T47D (cell line): Measurements from ENCODE around the gene P2RX3.
"Not testable (repeated sequence)": the region's sequence is repeated elsewhere in the genome, so short reads cannot be mapped to it uniquely, and the experiment has no call there.

Source experiments
- DNase-seq, 2 experiments: peaks; one replicate each; pipeline versions ENCODE4 v3.0.0 to v3.0.0-alpha.2; 2011 to 2012; ENCODE audit warnings: low read depth in 1 of 2, low spot score in 1 of 2
- JUND ChIP-seq: IDR thresholded peaks from 2 replicates; pipeline ENCODE4 v1.6.1; 2012; ENCODE audit warnings: low read depth
- in situ Hi-C: cut with HindIII; loops from 2 replicates; pipeline ENCODE4 v1.10.0; 2016; ENCODE audit warnings: low sequenced_read_pairs, low pct_unique_long_range_greater_than_20kb

The P2RX3 gene

GRCh38 chr11:57338142-57338541 is at the start of gene P2RX3:
Gene P2RX3 (plus strand): TSS chr11:57338352. CDS start chr11:57338551, 199 bp downstream.
- no peak for TF ChIP-seq JUND
- DNase-seq, result no peak
- in situ Hi-C loops, result no loop called here

DNA sequence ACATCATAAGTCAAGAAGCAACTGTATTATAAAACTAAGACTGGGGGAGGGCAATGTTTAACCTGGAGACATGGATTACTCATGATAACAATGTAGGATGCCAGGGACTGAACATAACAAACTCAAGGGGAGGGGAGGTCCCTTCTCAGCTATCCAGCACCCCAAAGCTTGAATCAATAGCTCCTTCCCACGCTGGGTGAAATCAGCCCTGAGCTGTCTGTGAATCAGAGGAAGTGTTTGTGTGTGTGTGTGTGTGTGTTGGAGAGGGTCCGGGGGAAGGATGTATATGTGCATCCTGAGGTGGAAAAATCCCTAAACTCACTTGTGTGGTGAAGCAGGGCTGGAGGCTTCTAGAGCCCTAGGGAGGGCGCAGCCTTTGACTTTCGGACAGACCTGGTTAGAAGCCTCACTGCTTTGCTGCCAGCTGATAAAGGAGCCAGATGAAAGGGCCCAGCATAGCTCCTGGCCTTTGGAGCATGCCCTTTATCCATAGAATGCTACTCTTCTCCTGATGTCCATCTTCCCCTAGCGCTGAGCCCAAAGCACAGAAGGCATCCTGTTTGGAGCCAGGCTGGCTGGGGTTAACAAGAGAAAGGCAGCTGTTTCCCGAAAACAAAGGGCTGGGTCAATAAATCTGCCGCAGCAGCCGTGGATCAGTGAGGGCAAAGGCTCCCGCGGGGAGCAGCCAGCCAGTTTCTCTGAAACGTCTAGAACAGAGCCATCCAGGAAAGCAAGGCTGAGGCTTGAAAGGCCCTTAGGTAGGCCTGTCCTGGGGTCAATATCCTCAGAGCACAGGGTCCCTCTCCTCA is 49.2 kb upstream of the P2RX3 start:
- TF ChIP-seq JUND, result no peak
- in situ Hi-C loops, result no loop called here
- no peak for DNase-seq

GRCh38 chr11:57290288-57290687 is 47.9 kb upstream of the P2RX3 start:
- no peak for DNase-seq
- in situ Hi-C loops, result no loop called here
- no peak for TF ChIP-seq JUND

GRCh38 chr11:57294225-57295131 is 43.7 kb upstream of the P2RX3 start:
- DNase-seq, result peak in 1 of 2 experiments; percentile 84
- in situ Hi-C loops, result no loop called here
- no peak for TF ChIP-seq JUND

GRCh38 chr11:57296205-57296604 is 41.9 kb upstream of the P2RX3 start:
- DNase-seq, result peak in 1 of 2 experiments; percentile 83
- in situ Hi-C loops, result not testable (repeated sequence)

- in situ Hi-C loops, result no loop called here
- no peak for DNase-seq
- TF ChIP-seq JUND, result no peak
These were observed 40.9 kb upstream of the P2RX3 start for GRCh38 chr11:57297221-57297620.

DNA sequence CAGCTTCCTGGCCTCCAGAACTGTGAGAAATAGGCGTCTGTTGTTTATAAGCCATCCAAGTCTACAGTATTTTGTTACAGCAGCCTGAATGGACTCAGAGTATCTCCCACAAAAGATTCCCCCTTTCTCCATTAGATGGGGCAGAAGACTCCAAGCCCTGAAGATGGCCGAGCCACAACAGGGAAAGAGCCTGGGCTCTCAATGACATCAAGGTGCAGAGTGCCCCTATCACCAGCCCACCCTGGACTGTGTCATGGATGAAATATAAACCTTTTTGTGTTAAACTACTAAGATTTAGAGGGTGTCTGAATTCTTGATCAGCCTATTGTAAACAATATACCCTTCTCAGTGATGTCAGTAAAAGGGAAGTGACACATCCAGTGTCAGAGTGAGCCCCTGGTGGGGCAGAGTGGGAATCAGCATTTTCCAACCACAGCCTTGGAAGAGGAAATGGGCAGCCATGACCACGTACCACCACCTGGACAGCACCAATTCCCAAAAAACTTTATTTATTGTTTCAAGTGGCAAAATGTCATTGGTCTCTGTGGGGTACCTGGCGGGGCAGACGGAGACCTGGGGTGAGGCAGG is 38.9 kb upstream of the P2RX3 start:
- in situ Hi-C loops, result no loop called here
- TF ChIP-seq JUND, result no peak
- no peak for DNase-seq

DNA sequence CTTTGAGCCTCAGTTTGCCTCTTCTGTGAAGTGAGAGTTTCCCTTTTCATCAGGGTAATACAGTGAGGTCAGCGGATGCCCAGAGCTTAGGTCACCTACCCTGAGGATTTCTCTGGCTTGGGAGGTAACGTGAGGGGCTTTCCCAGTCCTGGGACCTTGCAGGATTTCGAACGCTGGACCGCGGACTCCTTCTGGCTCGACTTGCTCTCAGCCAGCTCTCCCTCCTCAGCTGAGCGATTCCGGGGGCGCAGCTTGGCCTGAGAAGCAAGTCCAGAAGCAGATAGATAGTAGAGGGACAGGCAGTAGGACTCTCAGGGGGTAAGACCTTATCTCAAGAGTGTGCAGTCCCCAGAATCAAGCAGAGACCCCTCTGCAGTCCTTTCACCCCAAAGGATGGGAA is 37.4 kb upstream of the P2RX3 start:
- TF ChIP-seq JUND, result no peak
- in situ Hi-C loops, result no loop called here

GRCh38 chr11:57301711-57302423 is 36.3 kb upstream of the P2RX3 start:
- no peak for TF ChIP-seq JUND
- in situ Hi-C loops, result no loop called here
- DNase-seq, result no peak

More for the DNA sequence above, 37.4 kb upstream of the P2RX3 start:
- no peak for DNase-seq

DNA sequence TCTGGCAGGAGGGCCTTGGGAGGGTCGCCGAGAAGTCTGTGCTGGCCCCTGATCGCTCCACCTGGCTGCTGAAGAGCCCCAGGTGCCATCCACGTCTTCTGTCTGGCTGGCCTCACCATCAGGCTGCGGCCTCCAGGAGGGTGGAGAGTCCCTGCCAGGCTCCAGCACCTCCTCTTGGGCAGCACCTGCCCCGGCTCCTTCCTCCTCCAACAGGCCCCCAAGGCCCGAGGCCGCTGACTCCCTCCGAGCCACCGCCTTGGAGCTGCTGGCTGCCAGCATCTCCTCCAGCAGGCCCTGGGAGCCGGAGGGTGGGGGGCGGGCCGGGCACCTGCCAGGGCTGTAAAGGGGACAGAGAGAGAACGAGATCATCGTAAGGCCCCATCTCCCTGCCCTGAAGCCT is 35.7 kb upstream of the P2RX3 start:
- no peak for DNase-seq
- in situ Hi-C loops, result no loop called here
- no peak for TF ChIP-seq JUND

DNA sequence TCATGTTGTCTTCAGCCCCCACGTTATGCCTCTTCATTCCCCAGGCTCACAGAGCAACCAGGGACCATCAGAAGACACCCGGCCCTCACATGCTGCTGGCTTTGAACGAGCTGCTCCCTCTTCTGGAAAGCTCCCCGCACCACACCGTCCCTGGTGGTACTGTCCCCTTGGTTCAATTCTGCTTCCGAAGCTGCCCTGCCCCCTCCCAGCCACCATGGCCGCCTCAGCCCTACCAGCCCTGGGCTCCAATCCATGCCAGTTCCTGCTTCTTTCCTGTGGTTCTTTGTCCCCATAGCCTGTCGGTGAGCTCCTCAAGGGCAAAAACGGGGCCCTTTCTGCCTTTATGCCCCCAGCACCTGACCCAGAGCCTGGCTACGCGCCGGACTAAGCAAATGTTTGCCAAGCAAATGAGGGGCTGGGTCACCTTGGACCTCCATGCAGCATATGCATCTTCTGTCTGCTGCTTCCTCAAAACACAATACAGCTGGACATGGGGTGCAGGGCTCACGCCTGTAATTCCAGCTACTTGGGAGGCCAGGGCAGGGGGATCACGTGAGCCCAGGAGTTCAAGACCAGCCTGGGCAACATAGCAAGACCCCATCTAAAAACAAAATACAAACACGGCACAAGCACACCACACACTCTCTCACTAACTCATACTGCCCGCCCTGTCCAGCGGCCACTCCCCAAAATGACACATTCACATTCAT is 34.7 kb upstream of the P2RX3 start:
- no peak for DNase-seq
- no peak for TF ChIP-seq JUND
- in situ Hi-C loops, result no loop called here
